H1 (cell line): ENCODE measurements around the gene CMSS1. TPM values are rescaled to one million over a fixed set of nuclear protein-coding genes. Genes with fewer than 3 reads are reported as not detected.

Source experiments
- CTCF ChIA-PET: fragments of 300-600 bp; sonication (Branson Sonifier 250); formaldehyde crosslinking; loops from one replicate; lab custom pipeline; 2021; ENCODE audit not compliant: partially characterized antibody; lab: Charles Lee
- POLR2A ChIA-PET: fragments of 300-600 bp; sonication (Branson Sonifier 250); formaldehyde crosslinking; loops from one replicate; lab custom pipeline; 2021; ENCODE audit warnings: inconsistent platforms; ENCODE audit not compliant: partially characterized antibody; lab: Charles Lee
- DNase-seq, 2 experiments: peaks; one replicate each; pipeline versions ENCODE4 v3.0.0 to v3.0.0-alpha.2; 2010 to 2022; ENCODE audit warnings: low spot score in 2 of 2, low read depth in 1 of 2, mixed read lengths in 1 of 2
- FAIRE-seq: peaks from 2 replicates; lab custom pipeline; 2011; peaks lifted over from hg19 to GRCh38; lab: Jason Lieb, UNC
- H2AFZ ChIP-seq: 2 replicates; pipeline ENCODE4 v1.8.1; 2012; ENCODE audit warnings: low read length, inconsistent platforms
- H2AK5ac ChIP-seq: 2 replicates; pipeline ENCODE4 v1.6.1; 2013; ENCODE audit warnings: low read depth, low read length
- H2BK120ac ChIP-seq: replicated peaks from 2 replicates; pipeline ENCODE3; 2013; ENCODE audit warnings: low read depth, low read length, inconsistent platforms
- H2BK12ac ChIP-seq: 2 replicates; pipeline ENCODE4 v1.6.1; 2013; ENCODE audit warnings: low read depth, low read length
- H2BK15ac ChIP-seq: 2 replicates; pipeline ENCODE4 v1.6.1; 2013; ENCODE audit warnings: low read length
- H2BK20ac ChIP-seq: 2 replicates; pipeline ENCODE4 v1.6.1; 2013; ENCODE audit warnings: low read length
- H2BK5ac ChIP-seq: 2 replicates; pipeline ENCODE4 v1.6.1; 2013; ENCODE audit warnings: low read depth, low read length
- H3K14ac ChIP-seq: 2 replicates; pipeline ENCODE4 v1.6.1; 2013; ENCODE audit warnings: inconsistent platforms; ENCODE audit not compliant: insufficient read length
- H3K18ac ChIP-seq: 2 replicates; pipeline ENCODE4 v1.6.1; 2013; ENCODE audit warnings: low read length; ENCODE audit errors: extremely low read depth
- H3K23ac ChIP-seq: 2 replicates; pipeline ENCODE4 v1.6.1; 2013; ENCODE audit warnings: inconsistent platforms; ENCODE audit not compliant: insufficient read length
- H3K23me2 ChIP-seq: 2 replicates; pipeline ENCODE4 v1.6.1; 2013; ENCODE audit warnings: low read depth, low read length
- H3K27ac ChIP-seq: 2 replicates; pipeline ENCODE4 v1.6.1; 2011; ENCODE audit warnings: low read depth, low read length, inconsistent platforms
- H3K27me3 ChIP-seq, 4 experiments: replicated peaks in 1 of 4; 1 replicate in 1 of 4; 2 replicates in 3 of 4; pipeline versions ENCODE4 v1.6.1 to v1.8.1; 2011 to 2013; ENCODE audit warnings: low read length in 3 of 4, mild to moderate bottlenecking in 3 of 4, inconsistent platforms in 2 of 4, mixed read lengths in 2 of 4, moderate library complexity in 1 of 4; ENCODE audit not compliant: control insufficient read depth in 3 of 4, insufficient read depth in 3 of 4; ENCODE audit errors: extremely low read depth in 1 of 4
- H3K36me3 ChIP-seq, 4 experiments: 2 replicates each; pipeline versions ENCODE4 v1.6.1 to v1.8.1; 2011 to 2013; ENCODE audit warnings: mild to moderate bottlenecking in 4 of 4, low read length in 3 of 4, moderate library complexity in 2 of 4, control low read depth in 1 of 4, inconsistent platforms in 1 of 4; ENCODE audit not compliant: insufficient read depth in 4 of 4, control insufficient read depth in 2 of 4
- H3K4ac ChIP-seq: replicated peaks from 2 replicates; pipeline ENCODE3; 2013; ENCODE audit warnings: low read length, low read depth, mixed read lengths, inconsistent platforms; ENCODE audit not compliant: insufficient read length
- H3K4me1 ChIP-seq, 4 experiments: replicated peaks in 1 of 4; 1 replicate in 1 of 4; 2 replicates in 3 of 4; pipeline versions ENCODE4 v1.6.1 to v1.8.1; 2011 to 2013; ENCODE audit warnings: low read length in 3 of 4, inconsistent platforms in 2 of 4, mixed read lengths in 1 of 4; ENCODE audit not compliant: insufficient read depth in 4 of 4, control insufficient read depth in 3 of 4
- H3K4me2 ChIP-seq, 2 experiments: 2 replicates each; pipeline versions ENCODE4 v1.6.1 to v1.8.1; 2011 to 2013; ENCODE audit warnings: low read depth in 2 of 2, low read length in 2 of 2, control low read depth in 1 of 2, inconsistent platforms in 1 of 2, mild to moderate bottlenecking in 1 of 2; ENCODE audit not compliant: insufficient read depth in 1 of 2
- H3K4me3 ChIP-seq, 4 experiments: fragments of 200-600, 300-600 bp in 1 of 4; sonication (generic), shearing (Covaris generic), sonication (Bioruptor Twin) in 1 of 4; 2 replicates each; pipeline versions ENCODE4 v1.5.1 to v1.8.1; 2011 to 2016; ENCODE audit warnings: low read length in 4 of 4, low read depth in 3 of 4, control low read depth in 2 of 4, inconsistent platforms in 2 of 4, mild to moderate bottlenecking in 2 of 4, mixed read lengths in 1 of 4, moderate library complexity in 1 of 4; ENCODE audit not compliant: insufficient read depth in 2 of 4; ENCODE audit errors: extremely low read depth in 1 of 4
- H3K56ac ChIP-seq: replicated peaks from 2 replicates; pipeline ENCODE3; 2013; ENCODE audit warnings: low read depth, mild to moderate bottlenecking, mixed read lengths, low read length, inconsistent platforms; ENCODE audit not compliant: insufficient read length
- H3K79me1 ChIP-seq: 2 replicates; pipeline ENCODE4 v1.6.1; 2013; ENCODE audit warnings: low read depth, low read length, control low read depth
- H3K79me2 ChIP-seq, 2 experiments: 2 replicates each; pipeline versions ENCODE4 v1.6.1 to v1.8.1; 2012 to 2013; ENCODE audit warnings: low read length in 2 of 2, mild to moderate bottlenecking in 2 of 2, inconsistent platforms in 1 of 2; ENCODE audit not compliant: insufficient read depth in 2 of 2, control insufficient read depth in 1 of 2
- H3K9ac ChIP-seq, 4 experiments: replicated peaks in 1 of 4; 1 replicate in 1 of 4; 2 replicates in 3 of 4; pipeline versions ENCODE4 v1.6.1 to v1.8.1; 2011 to 2013; ENCODE audit warnings: low read depth in 3 of 4, low read length in 3 of 4, control low read depth in 2 of 4, mild to moderate bottlenecking in 2 of 4, moderate library complexity in 2 of 4, inconsistent platforms in 1 of 4; ENCODE audit errors: extremely low read depth in 1 of 4
- H3K9me3 ChIP-seq, 2 experiments: 2 replicates each; pipeline versions ENCODE4 v1.6.1 to v1.8.1; 2012 to 2013; ENCODE audit warnings: mild to moderate bottlenecking in 2 of 2, moderate library complexity in 2 of 2, control low read depth in 1 of 2, inconsistent platforms in 1 of 2, low read depth in 1 of 2, low read length in 1 of 2, mixed read lengths in 1 of 2; ENCODE audit not compliant: insufficient read depth in 2 of 2
- H4K20me1 ChIP-seq, 2 experiments: replicated peaks in 1 of 2; 2 replicates each; pipeline versions ENCODE3 to v1.8.1; 2011 to 2013; ENCODE audit warnings: inconsistent platforms in 2 of 2, low read length in 2 of 2, mild to moderate bottlenecking in 1 of 2; ENCODE audit not compliant: insufficient read depth in 2 of 2, control insufficient read depth in 1 of 2
- H4K5ac ChIP-seq: 2 replicates; pipeline ENCODE4 v1.6.1; 2013; ENCODE audit warnings: low read length, low read depth, mixed read lengths, inconsistent platforms; ENCODE audit not compliant: insufficient read length
- H4K8ac ChIP-seq: 2 replicates; pipeline ENCODE4 v1.8.0; 2013; ENCODE audit warnings: mild to moderate bottlenecking, moderate library complexity, low read length, inconsistent platforms; ENCODE audit not compliant: insufficient read depth; ENCODE audit errors: extremely low read depth
- H4K91ac ChIP-seq: replicated peaks from 2 replicates; pipeline ENCODE3; 2013; ENCODE audit warnings: low read length, mixed read lengths, inconsistent platforms; ENCODE audit not compliant: insufficient read length
- ASH2L ChIP-seq: fragments of 200-600, 300-600 bp; sonication (generic); IDR thresholded peaks from one replicate; pipeline ENCODE4 v1.7.1; 2017; ENCODE audit warnings: low read length
- BACH1 ChIP-seq: IDR thresholded peaks from 2 replicates; pipeline ENCODE4 v1.6.1; 2012; ENCODE audit warnings: low read length, improper control_type of control experiment
- EGR1 ChIP-seq: IDR thresholded peaks from 2 replicates; pipeline ENCODE4 v1.6.1; 2011; ENCODE audit warnings: low read depth, low read length, borderline replicate concordance
- POLR2A ChIP-seq, 2 experiments: IDR thresholded peaks; 1 replicate in 1 of 2; 2 replicates in 1 of 2; pipeline ENCODE4 v1.6.1; 2011; ENCODE audit warnings: low read depth in 2 of 2, low read length in 2 of 2, mild to moderate bottlenecking in 2 of 2; ENCODE audit errors: control extremely low read depth in 1 of 2
- RFX5 ChIP-seq: IDR thresholded peaks from 2 replicates; pipeline ENCODE4 v1.6.1; 2011; ENCODE audit warnings: low read depth, low read length, improper control_type of control experiment, borderline replicate concordance
- SIX5 ChIP-seq: IDR thresholded peaks from 2 replicates; pipeline ENCODE4 v1.6.1; 2011; ENCODE audit warnings: mild to moderate bottlenecking, low read depth, low read length
- WGBS, 2 experiments: shearing (Covaris generic) in 1 of 2; methylation state at CpG; one replicate each; pipeline versions ENCODE4 v1.1.6 to v1.1.7; 2013 to 2015; ENCODE audit warnings: low lambda C conversion rate in 2 of 2, mixed read lengths in 2 of 2, inconsistent platforms in 1 of 2, low coverage in 1 of 2, missing lambda C conversion rate in 1 of 2; ENCODE audit not compliant: insufficient replicate concordance in 2 of 2, insufficient coverage in 1 of 2, insufficient read length in 1 of 2; ENCODE audit errors: extremely low coverage in 1 of 2, missing lambda C conversion rate in 1 of 2; 5-methylcytosine and 5-hydroxymethylcytosine counted together
- polyA plus RNA-seq, 7 experiments: library from polyadenylated mRNA; depleted of rRNA in 3 of 7; stranded (reverse) in 5 of 7; unstranded in 2 of 7; fragments of >200 nt in 5 of 7; fragments of 200-250 nt in 2 of 7; gene quantifications; 1 replicate in 5 of 7; 2 replicates in 1 of 7; 4 replicates in 1 of 7; pipeline versions ENCODE4 v1.2.1 to v1.2.3, GENCODE V29; 2011 to 2013; ENCODE audit warnings: missing spikeins in 2 of 7, mixed read lengths in 2 of 7
- total RNA-seq: library from RNA; stranded (reverse); fragmentation: NEBNext Ultra II Directional; extraction: Animal tissue kit (Norgen Biotek cat#: 25700); gene quantifications from 2 replicates; pipeline ENCODE4 v1.2.1, GENCODE V29; 2021
- TF ChIP-seq, protein P1 (sequence below): IDR thresholded peaks from 2 replicates; pipeline ENCODE4 v1.6.1; 2012; ENCODE audit warnings: low read length, inconsistent platforms

Gene CMSS1
- total and polyA plus RNA-seq, 2 of the 8 experiments (the other 6 are each of a cell fraction or from before 2014, with no cell fraction given) = 15.2 to 75.1 TPM

DNA sequence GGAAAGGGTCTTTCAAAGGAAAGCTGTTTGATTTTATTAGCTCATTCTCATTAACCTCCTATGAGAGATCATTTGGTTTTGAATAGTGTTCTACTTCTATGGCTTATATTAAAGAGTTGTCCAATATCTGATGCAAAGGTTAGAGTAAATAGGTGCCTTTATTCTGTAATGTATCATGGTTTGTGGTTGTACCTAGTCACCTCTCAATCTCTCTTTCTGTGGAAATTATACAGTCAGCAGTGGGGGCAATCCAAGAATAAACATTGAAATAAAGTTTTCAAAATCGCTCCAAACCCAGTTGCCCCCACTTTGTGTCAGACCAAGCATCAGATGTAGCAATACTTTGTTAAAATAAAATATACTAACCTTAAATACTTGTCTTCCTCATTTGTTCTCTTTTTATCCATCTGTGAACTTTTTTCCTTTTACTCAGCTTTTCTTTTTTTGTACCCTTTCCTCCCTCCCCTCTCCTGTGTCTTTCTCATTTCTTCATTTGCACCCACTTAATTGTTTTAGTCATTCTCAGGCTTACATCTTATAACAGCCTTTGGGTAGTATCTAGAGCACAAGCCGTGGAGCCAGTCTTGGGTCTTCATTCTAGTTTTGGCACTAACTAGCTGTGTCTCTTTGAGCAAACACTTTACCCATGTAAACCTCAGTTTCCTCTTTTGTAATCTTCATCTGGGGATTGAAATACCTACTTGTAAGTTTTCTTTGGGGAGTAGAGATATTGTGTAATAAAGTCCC lies 16.7 kb downstream of the CMSS1 start:
- no peaks in the 10 kb centered on the region for H3K27me3 ChIP-seq
- H3K27ac ChIP-seq = no peak overlapping the region
- peaks cover 0 to 4% of the 10 kb centered on the region in 2 experiments for H4K20me1 ChIP-seq
- TF ChIP-seq RFX5 (no peak), EGR1 (no peak), POLR2A (IDR thresholded peaks at IDR 0.05; ENCODE audit: control extremely low read depth in 1 of 2, low read depth in 2 of 2, low read length in 2 of 2) (no peak), BACH1 (no peak), SIX5 (no peak), ASH2L (no peak)
- TF ChIP-seq, protein P1, sequence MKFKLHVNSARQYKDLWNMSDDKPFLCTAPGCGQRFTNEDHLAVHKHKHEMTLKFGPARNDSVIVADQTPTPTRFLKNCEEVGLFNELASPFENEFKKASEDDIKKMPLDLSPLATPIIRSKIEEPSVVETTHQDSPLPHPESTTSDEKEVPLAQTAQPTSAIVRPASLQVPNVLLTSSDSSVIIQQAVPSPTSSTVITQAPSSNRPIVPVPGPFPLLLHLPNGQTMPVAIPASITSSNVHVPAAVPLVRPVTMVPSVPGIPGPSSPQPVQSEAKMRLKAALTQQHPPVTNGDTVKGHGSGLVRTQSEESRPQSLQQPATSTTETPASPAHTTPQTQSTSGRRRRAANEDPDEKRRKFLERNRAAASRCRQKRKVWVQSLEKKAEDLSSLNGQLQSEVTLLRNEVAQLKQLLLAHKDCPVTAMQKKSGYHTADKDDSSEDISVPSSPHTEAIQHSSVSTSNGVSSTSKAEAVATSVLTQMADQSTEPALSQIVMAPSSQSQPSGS = no peak
- no peak overlapping the region for H2BK5ac ChIP-seq
- CTCF ChIA-PET = interaction anchor here (0.9 to 3.2 kb wide), 8 partner anchors 9 to 443 kb away, joined by 3 to 18 read pairs (median 4); no protein-coding TSS in a partner anchor
- H2BK15ac ChIP-seq = no peak overlapping the region
- no peak overlapping the region for H2AK5ac ChIP-seq
- no peak overlapping the region for H2BK20ac ChIP-seq
- no peak overlapping the region for H3K4me2 ChIP-seq
- H3K4me3 ChIP-seq = no peak overlapping the region
- peaks cover 0 to 5% (median 2%) of the 10 kb centered on the region in 4 experiments; a peak in 4 of 7 replicates for H3K4me1 ChIP-seq
- no peak overlapping the region for H4K5ac ChIP-seq
- H3K9ac ChIP-seq = no peak overlapping the region
- H2AFZ ChIP-seq = no peak overlapping the region
- H2BK12ac ChIP-seq = no peak overlapping the region
- H4K91ac ChIP-seq = no peak overlapping the region
- H3K4ac ChIP-seq = no peak overlapping the region
- FAIRE-seq (no peak), DNase-seq (no peak)
- H3K79me1 ChIP-seq = peaks cover 8% of the 10 kb centered on the region
- 94% methylated on average over 2 of the region's 2 CpGs; no CpG with 5 or more reads in 1 of the 2 experiments for WGBS, 2 experiments
- no peak overlapping the region for H4K8ac ChIP-seq
- H3K36me3 ChIP-seq = no peaks in the 10 kb centered on the region
- no peak overlapping the region for H2BK120ac ChIP-seq
- peaks cover 0 to 39% of the 10 kb centered on the region in 2 experiments; a peak in 3 of 4 replicates for H3K79me2 ChIP-seq
- H3K18ac ChIP-seq = no peak overlapping the region
- POLR2A ChIA-PET = interaction anchor here (0.6 kb wide), 1 partner anchor 109 kb away, joined by 4 read pairs; no protein-coding TSS in a partner anchor
- no peaks in the 10 kb centered on the region; the same call in 1 of the 2 replicates for H3K23me2 ChIP-seq
- no peak overlapping the region for H3K14ac ChIP-seq
- no peak overlapping the region for H3K56ac ChIP-seq
- H3K23ac ChIP-seq = no peak overlapping the region
- H3K9me3 ChIP-seq = no peaks in the 10 kb centered on the region
